ENCODE results near the gene PALS1. TPM values are rescaled to one million over a fixed set of nuclear protein-coding genes. Genes with fewer than 3 reads are reported as not detected.
A peak's percentile ranks its signal among the peaks of the same experiment; 100 is the strongest.

Gene PALS1
- total and polyA plus RNA-seq, 2 experiments from 2014 or later, result 9.1 to 26.7 TPM

DNA sequence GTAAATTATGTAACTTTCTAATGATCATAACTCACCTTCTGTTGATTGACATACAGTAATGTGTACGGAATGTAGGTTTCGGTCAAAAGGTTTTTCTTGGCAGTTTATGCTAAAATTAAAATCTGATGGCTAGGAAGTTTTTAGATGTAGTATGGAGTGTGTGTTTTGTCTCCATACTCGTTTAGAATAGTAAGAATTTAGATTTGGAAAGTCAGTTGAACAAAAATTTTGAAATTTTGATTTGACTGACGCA lies 859 bp downstream of the PALS1 start:
- Mint-ChIP-seq H3K36me3 (ENCODE audit: low read depth) (peaks cover 4% of the 10 kb centered on the region; the same call in 1 of the 3 replicates), H3K4me1 (peaks cover 12% of the 10 kb centered on the region), H3K9me3 (no peaks in the 10 kb centered on the region), H3K4me3 (peak overlapping the region; percentile 90), H3K27ac (peak overlapping the region; percentile 92), H3K27me3 (ENCODE audit: insufficient read depth, low read depth, poor library complexity) (peaks cover 13% of the 10 kb centered on the region)
- peak overlapping the region; percentile 75 for H3K27ac ChIP-seq (ENCODE audit: low read depth)
- peaks cover 17% of the 10 kb centered on the region for H3K27me3 ChIP-seq (ENCODE audit: insufficient read depth)
- no peaks in the 10 kb centered on the region; the same call in 1 of the 2 replicates for H3F3A ChIP-seq (replicated peaks; ENCODE audit: low read depth)
- H3K79me2 ChIP-seq (replicated peaks; ENCODE audit: insufficient read depth), result peaks cover 51% of the 10 kb centered on the region
- H3K4me3 ChIP-seq, result peak overlapping the region; percentile 67
- TF ChIP-seq EZH2 (IDR thresholded peaks at IDR 0.05; ENCODE audit: low read depth, unreplicated experiment) (no peak), JUNB (IDR thresholded peaks at IDR 0.05; ENCODE audit: unreplicated experiment) (no peak), STAT1 (IDR thresholded peaks at IDR 0.05; ENCODE audit: unreplicated experiment) (no peak), POLR2AphosphoS5 (IDR thresholded peaks at IDR 0.05; ENCODE audit: low read depth) (no peak), CTCF (conservative IDR thresholded peaks at IDR 0.05; ENCODE audit: low read depth in 2 of 2) (no peak), EZH2phosphoT487 (IDR thresholded peaks at IDR 0.05; ENCODE audit: unreplicated experiment) (no peak), CREB1 (CRISPR knock-in tag; IDR thresholded peaks at IDR 0.05; ENCODE audit: low read depth) (no peak), ZNF331 (CRISPR knock-in tag; IDR thresholded peaks at IDR 0.05; ENCODE audit: low read depth) (no peak), ZNF114 (CRISPR knock-in tag; IDR thresholded peaks at IDR 0.05) (no peak), NANOG (IDR thresholded peaks at IDR 0.05; ENCODE audit: borderline replicate concordance) (no peak)
- TF ChIP-seq, protein P1, sequence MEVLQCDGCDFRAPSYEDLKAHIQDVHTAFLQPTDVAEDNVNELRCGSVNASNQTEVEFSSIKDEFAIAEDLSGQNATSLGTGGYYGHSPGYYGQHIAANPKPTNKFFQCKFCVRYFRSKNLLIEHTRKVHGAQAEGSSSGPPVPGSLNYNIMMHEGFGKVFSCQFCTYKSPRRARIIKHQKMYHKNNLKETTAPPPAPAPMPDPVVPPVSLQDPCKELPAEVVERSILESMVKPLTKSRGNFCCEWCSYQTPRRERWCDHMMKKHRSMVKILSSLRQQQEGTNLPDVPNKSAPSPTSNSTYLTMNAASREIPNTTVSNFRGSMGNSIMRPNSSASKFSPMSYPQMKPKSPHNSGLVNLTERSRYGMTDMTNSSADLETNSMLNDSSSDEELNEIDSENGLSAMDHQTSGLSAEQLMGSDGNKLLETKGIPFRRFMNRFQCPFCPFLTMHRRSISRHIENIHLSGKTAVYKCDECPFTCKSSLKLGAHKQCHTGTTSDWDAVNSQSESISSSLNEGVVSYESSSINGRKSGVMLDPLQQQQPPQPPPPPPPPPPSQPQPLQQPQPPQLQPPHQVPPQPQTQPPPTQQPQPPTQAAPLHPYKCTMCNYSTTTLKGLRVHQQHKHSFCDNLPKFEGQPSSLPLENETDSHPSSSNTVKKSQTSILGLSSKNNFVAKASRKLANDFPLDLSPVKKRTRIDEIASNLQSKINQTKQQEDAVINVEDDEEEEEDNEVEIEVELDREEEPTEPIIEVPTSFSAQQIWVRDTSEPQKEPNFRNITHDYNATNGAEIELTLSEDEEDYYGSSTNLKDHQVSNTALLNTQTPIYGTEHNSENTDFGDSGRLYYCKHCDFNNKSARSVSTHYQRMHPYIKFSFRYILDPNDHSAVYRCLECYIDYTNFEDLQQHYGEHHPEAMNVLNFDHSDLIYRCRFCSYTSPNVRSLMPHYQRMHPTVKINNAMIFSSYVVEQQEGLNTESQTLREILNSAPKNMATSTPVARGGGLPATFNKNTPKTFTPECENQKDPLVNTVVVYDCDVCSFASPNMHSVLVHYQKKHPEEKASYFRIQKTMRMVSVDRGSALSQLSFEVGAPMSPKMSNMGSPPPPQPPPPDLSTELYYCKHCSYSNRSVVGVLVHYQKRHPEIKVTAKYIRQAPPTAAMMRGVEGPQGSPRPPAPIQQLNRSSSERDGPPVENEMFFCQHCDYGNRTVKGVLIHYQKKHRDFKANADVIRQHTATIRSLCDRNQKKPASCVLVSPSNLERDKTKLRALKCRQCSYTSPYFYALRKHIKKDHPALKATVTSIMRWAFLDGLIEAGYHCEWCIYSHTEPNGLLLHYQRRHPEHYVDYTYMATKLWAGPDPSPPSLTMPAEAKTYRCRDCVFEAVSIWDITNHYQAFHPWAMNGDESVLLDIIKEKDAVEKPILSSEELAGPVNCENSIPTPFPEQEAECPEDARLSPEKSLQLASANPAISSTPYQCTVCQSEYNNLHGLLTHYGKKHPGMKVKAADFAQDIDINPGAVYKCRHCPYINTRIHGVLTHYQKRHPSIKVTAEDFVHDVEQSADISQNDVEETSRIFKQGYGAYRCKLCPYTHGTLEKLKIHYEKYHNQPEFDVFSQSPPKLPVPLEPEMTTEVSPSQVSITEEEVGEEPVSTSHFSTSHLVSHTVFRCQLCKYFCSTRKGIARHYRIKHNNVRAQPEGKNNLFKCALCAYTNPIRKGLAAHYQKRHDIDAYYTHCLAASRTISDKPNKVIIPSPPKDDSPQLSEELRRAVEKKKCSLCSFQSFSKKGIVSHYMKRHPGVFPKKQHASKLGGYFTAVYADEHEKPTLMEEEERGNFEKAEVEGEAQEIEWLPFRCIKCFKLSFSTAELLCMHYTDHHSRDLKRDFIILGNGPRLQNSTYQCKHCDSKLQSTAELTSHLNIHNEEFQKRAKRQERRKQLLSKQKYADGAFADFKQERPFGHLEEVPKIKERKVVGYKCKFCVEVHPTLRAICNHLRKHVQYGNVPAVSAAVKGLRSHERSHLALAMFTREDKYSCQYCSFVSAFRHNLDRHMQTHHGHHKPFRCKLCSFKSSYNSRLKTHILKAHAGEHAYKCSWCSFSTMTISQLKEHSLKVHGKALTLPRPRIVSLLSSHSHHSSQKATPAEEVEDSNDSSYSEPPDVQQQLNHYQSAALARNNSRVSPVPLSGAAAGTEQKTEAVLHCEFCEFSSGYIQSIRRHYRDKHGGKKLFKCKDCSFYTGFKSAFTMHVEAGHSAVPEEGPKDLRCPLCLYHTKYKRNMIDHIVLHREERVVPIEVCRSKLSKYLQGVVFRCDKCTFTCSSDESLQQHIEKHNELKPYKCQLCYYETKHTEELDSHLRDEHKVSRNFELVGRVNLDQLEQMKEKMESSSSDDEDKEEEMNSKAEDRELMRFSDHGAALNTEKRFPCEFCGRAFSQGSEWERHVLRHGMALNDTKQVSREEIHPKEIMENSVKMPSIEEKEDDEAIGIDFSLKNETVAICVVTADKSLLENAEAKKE (CRISPR knock-in tag; IDR thresholded peaks at IDR 0.05), result no peak
- TF ChIP-seq, protein P2, sequence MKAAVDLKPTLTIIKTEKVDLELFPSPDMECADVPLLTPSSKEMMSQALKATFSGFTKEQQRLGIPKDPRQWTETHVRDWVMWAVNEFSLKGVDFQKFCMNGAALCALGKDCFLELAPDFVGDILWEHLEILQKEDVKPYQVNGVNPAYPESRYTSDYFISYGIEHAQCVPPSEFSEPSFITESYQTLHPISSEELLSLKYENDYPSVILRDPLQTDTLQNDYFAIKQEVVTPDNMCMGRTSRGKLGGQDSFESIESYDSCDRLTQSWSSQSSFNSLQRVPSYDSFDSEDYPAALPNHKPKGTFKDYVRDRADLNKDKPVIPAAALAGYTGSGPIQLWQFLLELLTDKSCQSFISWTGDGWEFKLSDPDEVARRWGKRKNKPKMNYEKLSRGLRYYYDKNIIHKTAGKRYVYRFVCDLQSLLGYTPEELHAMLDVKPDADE (IDR thresholded peaks at IDR 0.05), result no peak
- TF ChIP-seq, protein P3, sequence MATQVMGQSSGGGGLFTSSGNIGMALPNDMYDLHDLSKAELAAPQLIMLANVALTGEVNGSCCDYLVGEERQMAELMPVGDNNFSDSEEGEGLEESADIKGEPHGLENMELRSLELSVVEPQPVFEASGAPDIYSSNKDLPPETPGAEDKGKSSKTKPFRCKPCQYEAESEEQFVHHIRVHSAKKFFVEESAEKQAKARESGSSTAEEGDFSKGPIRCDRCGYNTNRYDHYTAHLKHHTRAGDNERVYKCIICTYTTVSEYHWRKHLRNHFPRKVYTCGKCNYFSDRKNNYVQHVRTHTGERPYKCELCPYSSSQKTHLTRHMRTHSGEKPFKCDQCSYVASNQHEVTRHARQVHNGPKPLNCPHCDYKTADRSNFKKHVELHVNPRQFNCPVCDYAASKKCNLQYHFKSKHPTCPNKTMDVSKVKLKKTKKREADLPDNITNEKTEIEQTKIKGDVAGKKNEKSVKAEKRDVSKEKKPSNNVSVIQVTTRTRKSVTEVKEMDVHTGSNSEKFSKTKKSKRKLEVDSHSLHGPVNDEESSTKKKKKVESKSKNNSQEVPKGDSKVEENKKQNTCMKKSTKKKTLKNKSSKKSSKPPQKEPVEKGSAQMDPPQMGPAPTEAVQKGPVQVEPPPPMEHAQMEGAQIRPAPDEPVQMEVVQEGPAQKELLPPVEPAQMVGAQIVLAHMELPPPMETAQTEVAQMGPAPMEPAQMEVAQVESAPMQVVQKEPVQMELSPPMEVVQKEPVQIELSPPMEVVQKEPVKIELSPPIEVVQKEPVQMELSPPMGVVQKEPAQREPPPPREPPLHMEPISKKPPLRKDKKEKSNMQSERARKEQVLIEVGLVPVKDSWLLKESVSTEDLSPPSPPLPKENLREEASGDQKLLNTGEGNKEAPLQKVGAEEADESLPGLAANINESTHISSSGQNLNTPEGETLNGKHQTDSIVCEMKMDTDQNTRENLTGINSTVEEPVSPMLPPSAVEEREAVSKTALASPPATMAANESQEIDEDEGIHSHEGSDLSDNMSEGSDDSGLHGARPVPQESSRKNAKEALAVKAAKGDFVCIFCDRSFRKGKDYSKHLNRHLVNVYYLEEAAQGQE (IDR thresholded peaks at IDR 0.05; ENCODE audit: unreplicated experiment), result no peak
- H3K4me1 ChIP-seq (ENCODE audit: insufficient read depth), result peaks cover 3% of the 10 kb centered on the region; the same call in 1 of the 2 replicates
- H4K20me1 ChIP-seq (replicated peaks; ENCODE audit: insufficient read depth), result no peaks in the 10 kb centered on the region; the same call in 1 of the 2 replicates
- no peaks in the 10 kb centered on the region for H3K9me2 ChIP-seq (ENCODE audit: insufficient read depth)
- no peak for DNase-seq (ENCODE audit: low spot score)
- peak overlapping the region; percentile 10; the same call in 1 of the 2 replicates for H2AFZ ChIP-seq
- no peaks in the 10 kb centered on the region for H3K36me3 ChIP-seq (ENCODE audit: insufficient read depth)
- H3K4me2 ChIP-seq, result peak overlapping the region; percentile 69
- no peak for ATAC-seq

Data from GM23338 (cell line).